Posterior cingulate gyrus (tissue), 11 donors: ENCODE results near the gene TNIP3.

ENCODE experiments used
- DNase-seq, 10 donors: peaks; one replicate each; pipeline versions ENCODE4 v3.0.0 to v3.0.0-alpha.2; 2020 to 2021; ENCODE audit warnings: mixed read lengths in 3 of 10
- intact Hi-C: fragments of 100-400 bp; cut with DNase I; formaldehyde crosslinking; loops from one replicate; pipeline ENCODE4 v1.15.1; 2023

The TNIP3 gene

DNA sequence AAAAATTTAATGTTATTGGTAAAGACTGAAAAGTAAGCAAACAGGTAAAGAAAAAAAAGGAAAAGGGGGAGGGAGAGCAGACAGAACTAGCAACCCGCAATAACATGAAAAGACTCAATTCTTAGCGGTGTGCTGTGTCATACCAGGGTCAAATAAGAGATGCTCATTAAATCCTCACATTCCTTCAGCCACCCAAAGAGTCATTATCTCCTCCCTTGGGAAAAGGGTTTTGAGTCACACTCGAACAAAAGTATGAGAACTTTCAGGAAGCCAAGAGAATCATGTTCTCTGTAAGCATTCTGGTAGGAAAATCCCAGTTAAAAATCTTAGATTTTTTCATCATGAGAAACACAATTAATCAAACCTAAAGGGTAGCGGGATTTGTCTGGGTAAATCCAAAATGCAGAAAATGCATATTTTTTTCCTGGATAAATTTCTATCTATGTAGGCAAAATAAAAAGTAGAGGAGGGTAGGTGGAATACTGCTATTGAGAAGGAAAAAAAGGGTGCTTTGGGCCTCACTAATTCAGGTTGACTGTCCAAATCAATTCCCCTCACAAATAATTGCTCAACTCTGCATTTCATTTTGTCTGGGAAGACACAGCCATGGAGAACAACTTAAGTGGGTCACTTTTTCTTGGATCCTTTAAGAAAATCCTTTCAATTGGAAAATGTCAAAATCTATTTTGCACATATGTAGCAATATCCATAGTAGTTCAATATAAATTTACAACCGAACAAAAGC lies 23.2 kb downstream of the TNIP3 start:
- intact Hi-C loops = no loop called here
- no peak for DNase-seq

- intact Hi-C loops = no loop called here
- DNase-seq = no peak
These were observed 24.4 kb downstream of the TNIP3 start for GRCh38 chr4:121139533-121140222.

DNA sequence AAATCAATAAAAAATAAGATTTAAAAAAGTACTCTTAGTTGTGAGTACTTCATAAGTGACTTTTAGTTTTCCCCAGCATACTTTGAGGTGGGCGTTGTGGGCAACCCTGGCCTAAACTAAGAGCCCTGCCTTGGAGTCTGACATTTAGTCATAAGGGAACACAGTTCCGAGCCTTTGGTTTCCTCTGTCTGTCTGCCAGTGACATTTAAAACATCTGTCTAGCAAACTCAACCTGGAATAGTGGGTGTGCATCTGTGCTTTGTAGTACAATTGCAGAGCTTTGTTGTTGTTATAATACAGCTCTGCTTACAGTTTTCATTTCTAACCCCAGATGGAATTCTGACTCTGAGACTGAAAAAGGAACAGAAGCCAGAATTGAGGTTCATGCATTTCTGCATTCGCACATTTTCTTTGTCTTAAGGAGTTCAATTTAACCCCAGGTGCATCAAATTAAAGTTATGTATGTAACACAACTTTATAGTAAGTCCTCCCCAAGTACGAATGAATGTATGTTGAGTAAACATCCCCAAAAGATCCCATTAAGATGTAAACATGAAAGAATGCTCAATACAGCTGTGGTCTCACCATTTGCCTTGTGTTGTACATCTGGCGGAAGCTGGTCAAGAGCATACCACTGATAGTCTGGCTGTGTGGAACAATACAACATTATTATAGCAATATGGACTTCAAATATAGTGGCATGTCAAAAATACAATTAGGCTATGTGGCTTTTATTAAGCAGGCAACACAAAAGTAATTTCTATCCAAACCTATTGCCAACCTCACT lies 25.9 kb downstream of the TNIP3 start:
- no peak for DNase-seq

GRCh38 chr4:121130326-121130660 lies 33.8 kb downstream of the TNIP3 start:
- intact Hi-C loops = no loop called here
- no peak for DNase-seq

More for the DNA sequence above, 25.9 kb downstream of the TNIP3 start:
- intact Hi-C loops = no loop called here

DNA sequence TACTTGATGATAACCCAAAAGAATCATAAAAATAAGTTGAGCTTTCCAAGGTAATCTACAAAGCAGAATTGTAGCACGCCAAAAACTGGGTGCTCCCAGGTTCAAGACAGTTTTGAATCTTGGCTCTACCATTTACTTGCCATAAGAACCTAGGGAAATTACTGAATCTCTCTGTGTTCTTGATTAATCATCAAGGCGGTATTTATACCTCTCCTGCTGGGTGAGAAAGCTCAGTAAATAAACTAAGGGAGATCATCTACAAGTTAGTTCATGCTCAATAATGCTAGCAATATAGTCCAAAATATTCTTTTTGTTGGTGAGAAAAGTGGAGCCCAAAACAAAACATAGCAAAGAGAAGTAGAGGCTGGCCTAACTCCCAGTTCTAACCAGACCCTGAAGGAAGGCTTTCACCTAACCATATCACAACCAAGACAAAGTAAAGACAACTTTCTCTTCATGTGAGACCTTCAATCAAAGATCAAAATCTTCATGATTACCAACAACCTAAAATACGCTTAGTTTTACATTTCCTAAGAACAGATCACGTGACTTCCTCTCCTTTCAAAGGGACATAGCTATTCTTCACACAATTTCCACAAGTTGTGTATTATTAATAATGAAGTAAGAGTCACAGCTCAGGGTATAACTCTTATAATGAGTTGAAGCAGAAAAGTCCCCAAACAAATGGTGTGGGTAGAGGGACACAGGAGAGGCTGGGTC lies 34.4 kb downstream of the TNIP3 start:
- intact Hi-C loops = no loop called here
- DNase-seq = no peak

DNA sequence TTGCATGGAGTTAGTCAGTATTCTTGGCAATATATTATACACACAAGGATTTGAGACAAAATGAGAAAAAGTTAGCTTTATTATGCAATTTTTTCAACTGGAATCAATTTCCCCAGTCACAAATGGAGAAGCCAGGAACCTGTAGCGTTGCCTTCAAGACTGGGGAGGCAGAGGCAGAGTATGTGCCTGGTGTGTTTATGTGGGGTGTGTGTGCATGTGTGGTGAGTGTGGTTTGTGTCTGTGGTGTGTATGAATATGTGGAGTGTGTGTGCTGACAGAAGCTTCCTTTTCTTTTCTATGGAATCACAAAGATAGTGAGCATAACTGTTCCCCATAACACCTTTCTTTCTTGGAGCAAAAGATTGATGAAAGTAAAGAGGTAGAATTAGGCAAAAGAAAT lies 37.0 kb downstream of the TNIP3 start:
- intact Hi-C loops = no loop called here
- no peak for DNase-seq

DNA sequence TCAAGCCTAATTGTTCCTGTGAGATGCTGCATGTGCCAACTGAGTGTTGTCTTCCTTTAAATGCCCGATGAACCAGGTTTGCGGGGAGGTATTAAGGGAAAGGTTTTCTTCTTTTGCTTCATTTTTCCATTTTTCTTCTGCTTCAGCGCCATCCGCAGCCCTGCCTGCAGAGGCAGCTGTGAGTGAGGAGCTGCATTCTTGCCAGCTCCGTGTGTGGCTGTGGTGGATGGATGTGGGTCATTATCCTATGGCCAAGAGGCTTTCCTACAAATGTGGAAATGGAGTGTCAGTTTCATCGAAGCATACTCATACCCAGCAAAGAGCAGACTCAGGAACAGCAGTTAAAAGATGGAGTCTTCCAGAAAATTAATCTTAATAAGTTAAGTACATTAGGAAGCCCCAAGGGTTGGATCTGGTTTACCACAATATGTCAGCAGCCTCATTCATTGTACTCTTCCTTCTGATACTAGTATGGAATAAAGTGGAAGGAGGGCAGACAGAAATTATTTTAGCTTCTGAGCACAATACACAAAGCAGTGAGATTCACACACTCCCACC lies 37.6 kb downstream of the TNIP3 start:
- intact Hi-C loops = no loop called here
- no peak for DNase-seq

- DNase-seq = peak in 1 of 10 donors; percentile 55
- intact Hi-C loops = no loop called here
These were observed 38.6 kb downstream of the TNIP3 start for GRCh38 chr4:121125498-121125885.

DNA sequence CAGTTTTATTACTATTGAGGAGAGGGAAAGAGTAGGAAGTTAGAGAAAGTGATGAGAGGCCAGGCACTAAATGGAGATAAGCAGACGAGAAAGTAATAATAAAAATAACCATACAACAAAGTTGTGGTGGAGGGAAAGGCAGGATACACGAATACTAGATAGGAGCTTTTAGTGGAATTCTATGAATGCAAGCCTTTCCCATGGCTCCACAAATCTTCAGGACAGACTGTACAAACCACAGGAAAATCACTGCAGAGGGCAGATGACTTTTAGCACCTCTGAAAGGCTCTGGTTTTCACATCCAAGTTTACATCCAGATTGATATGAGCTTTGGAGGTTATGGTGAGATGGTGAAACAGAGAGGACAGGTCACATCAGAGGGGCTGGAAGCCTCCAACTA lies 41.5 kb downstream of the TNIP3 start:
- intact Hi-C loops = no loop called here
- no peak for DNase-seq

GRCh38 chr4:121119715-121120114 lies 44.4 kb downstream of the TNIP3 start:
- intact Hi-C loops = no loop called here
- no peak for DNase-seq

DNA sequence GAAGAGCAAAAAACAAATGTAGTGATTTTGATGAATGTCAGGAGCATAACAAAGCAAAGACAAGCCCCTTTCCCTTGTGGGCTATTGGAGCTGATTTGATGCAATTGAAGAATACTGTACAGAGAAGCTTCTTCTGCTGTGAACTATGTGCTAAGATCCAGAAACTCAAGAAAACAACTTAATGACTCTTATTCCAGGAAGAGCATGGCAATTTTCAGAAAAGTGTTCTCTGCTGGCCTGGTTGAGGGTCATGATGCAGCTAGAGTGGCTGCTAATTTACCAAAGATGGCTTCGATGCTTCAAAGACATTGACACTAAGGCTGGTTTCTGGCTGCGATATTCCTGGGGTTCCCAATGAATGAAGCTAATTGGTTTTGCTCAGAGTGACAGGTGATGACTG lies 45.8 kb downstream of the TNIP3 start:
- no peak for DNase-seq
- intact Hi-C loops = no loop called here

DNA sequence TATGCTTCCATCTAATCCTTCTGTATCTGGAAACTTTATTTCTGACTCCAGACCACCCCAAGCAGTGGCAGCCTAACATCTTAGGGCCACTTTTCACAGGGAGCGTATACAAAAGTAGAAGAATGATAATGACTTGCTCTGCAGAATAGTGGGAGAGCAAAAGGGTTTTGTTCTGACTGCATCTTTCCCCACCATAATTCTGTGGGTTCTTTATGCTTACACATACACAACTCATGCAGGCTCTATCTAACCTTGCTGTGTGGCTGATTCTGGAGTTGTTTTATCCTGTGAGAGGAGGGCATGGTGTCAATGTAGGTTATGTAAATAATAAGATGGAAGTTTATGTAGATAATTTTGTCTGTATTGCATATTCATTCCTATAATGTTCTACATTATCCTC lies 49.4 kb downstream of the TNIP3 start:
- no peak for DNase-seq
- intact Hi-C loops = no loop called here

DNA sequence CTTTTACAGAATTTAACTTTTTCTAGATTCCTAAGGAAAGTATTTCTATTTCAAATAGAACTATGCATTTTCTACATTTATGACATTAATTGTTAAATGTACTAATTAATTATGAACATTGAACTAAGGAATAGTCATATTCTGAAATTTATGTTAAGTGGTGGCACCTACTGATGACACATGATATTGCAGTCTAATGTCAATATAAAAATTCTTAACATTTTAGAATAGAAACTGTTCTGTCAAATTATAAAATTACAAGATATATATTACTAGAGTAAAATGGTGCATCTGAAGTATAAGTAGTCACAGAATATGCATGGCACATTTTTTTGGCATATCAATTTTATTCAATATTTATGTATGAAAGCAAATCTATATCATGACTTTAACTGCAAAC lies 51.6 kb downstream of the TNIP3 start:
- DNase-seq = no peak
- intact Hi-C loops = no loop called here

DNA sequence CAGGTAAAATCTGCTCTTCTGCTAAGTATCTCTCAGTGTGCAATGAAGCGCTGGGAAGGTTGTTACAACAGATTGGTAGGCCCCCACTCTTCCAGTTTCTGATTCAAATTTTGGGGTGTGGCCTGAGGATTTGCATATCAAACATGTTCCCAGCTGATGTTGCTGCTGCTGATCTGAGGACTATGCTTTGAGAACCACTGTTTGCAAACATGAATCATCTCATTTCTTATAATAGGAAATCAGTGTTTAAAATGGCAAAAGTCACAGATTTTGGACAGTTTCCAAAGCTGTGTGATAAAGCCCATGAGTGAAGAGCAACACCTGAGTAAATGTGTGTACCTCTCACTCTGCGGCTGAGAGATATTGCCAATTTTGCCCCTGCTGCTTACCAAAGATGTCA lies 55.6 kb downstream of the TNIP3 start:
- no peak for DNase-seq
- intact Hi-C loops = no loop called here

- no peak for DNase-seq
- intact Hi-C loops = no loop called here
These were observed 56.6 kb downstream of the TNIP3 start for GRCh38 chr4:121107507-121107906.

GRCh38 chr4:121100093-121100775 lies 63.9 kb downstream of the TNIP3 start:
- intact Hi-C loops = no loop called here

DNA sequence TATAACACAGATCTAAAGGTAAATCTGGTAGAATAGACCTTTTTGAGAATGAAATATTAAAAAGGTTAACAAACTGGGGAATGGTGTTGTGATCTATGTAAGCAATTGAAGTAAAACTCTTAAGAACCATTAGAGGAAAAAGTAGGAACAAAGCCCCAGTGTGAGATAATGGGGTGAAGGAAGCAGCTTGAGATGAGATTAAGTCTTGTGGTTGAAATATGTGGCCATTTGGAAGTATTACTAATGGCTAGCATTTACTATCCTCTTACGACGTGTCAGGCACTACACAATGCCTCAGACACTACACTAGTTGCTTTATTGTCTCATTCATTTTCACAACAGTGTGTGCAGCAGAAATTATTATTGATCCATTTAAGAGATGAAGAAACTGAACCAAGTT lies 65.9 kb downstream of the TNIP3 start:
- intact Hi-C loops = loop anchor here (10.0 kb wide), 1 partner anchor 373 kb away; no protein-coding TSS in a partner anchor

More at GRCh38 chr4:121100093-121100775, 63.9 kb downstream of the TNIP3 start:
- no peak for DNase-seq

GRCh38 chr4:121096629-121097028 lies 67.5 kb downstream of the TNIP3 start:
- no peak for DNase-seq
- intact Hi-C loops = loop anchor here (1.0 to 10.0 kb wide), 3 partner anchors 372 to 1026 kb away; no protein-coding TSS in a partner anchor

More for the DNA sequence above, 65.9 kb downstream of the TNIP3 start:
- no peak for DNase-seq

GRCh38 chr4:121096191-121096590 lies 67.9 kb downstream of the TNIP3 start:
- DNase-seq = no peak
- intact Hi-C loops = loop anchor here (1.0 to 10.0 kb wide), 3 partner anchors 371 to 1025 kb away; no protein-coding TSS in a partner anchor
